Activated naive CD8-positive, alpha-beta T cell treated with anti-CD3 and anti-CD28 coated beads, Interleukin-2, amount 10 ng/mL, durations not matched to agents 7 days and 5 days (primary cell): Measurements from ENCODE around the gene CORT. TPM values are rescaled to one million over a fixed set of nuclear protein-coding genes. Genes with fewer than 3 reads are reported as not detected.
"Not testable (repeated sequence)": the region's sequence is repeated elsewhere in the genome, so short reads cannot be mapped to it uniquely, and the experiment has no call there.

Source experiments
- ATAC-seq: fragments of 150-1000 bp; cut with Tn5 transposase; one replicate; pipeline ENCODE4 v1.10.0; 2021; ENCODE audit warnings: low read depth, moderate library complexity
- POLR2A ChIA-PET: fragments of 350-600 bp; sonication (Branson Sonifier 250); formaldehyde crosslinking; loops from one replicate; lab custom pipeline; 2021; ENCODE audit warnings: antibody characterized with exemption; lab: Charles Lee
- DNase-seq: peaks from one replicate; pipeline ENCODE4 v3.0.0; 2021
- H3K27ac Mint-ChIP-seq: one replicate; pipeline ENCODE4 v1.8.0; 2022; ENCODE audit warnings: mild to moderate bottlenecking, mixed read lengths
- H3K27me3 Mint-ChIP-seq: one replicate; pipeline ENCODE4 v1.8.0; 2022; ENCODE audit warnings: mild to moderate bottlenecking, moderate library complexity, mixed read lengths
- H3K36me3 Mint-ChIP-seq: one replicate; pipeline ENCODE4 v1.8.0; 2021; ENCODE audit warnings: mild to moderate bottlenecking, mixed read lengths
- H3K4me1 Mint-ChIP-seq: one replicate; pipeline ENCODE4 v1.8.0; 2021; ENCODE audit warnings: mixed read lengths
- H3K4me3 Mint-ChIP-seq: one replicate; pipeline ENCODE4 v1.8.0; 2022; ENCODE audit warnings: mild to moderate bottlenecking, moderate library complexity, mixed read lengths
- H3K9me3 Mint-ChIP-seq: one replicate; pipeline ENCODE4 v1.8.0; 2021; ENCODE audit warnings: mixed read lengths
- total RNA-seq, 2 experiments: library from RNA; stranded (reverse); gene quantifications; one replicate each; pipeline ENCODE4 v1.2.3, GENCODE V29; 2021

CORT gene
- total RNA-seq, 2 experiments from 2014 or later, result 0.31 to 0.39 TPM

DNA sequence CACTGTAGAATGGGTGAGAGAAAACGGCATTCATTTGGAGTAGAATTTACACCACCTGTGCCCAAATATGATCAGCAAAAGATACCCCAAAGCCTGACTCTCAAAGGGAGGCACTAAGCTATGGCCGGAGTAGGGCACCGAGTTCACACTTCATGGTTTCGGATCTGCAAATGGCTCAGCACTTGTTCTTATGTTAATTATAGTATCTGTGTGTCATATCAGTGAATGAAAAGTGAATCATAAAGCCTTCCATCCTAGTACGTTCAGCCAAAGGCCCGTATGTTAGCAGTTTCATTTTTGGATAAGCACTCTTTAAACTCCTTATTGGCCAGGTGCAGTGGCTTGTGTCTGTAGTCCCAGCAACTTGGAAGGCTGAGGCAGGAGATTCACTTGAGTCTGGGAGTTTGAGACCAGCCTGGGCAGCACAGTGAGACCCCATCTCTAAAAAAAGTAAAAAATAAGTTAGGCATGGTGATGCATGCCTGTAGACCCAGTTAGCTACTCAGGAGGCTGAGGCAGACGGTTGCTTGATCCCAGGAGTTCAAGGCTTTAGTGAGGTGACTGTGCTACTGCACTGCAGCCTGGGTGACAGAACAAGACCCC is 4.9 kb upstream of the CORT start:
- no peak for ATAC-seq
- H3K36me3 Mint-ChIP-seq, result no peaks in the 10 kb centered on the region
- no peaks in the 10 kb centered on the region for H3K27me3 Mint-ChIP-seq
- H3K9me3 Mint-ChIP-seq, result no peaks in the 10 kb centered on the region
- H3K27ac Mint-ChIP-seq, result no peak overlapping the region
- no peak for DNase-seq
- POLR2A ChIA-PET, result no interaction called here
- no peak overlapping the region for H3K4me3 Mint-ChIP-seq
- no peaks in the 10 kb centered on the region for H3K4me1 Mint-ChIP-seq

DNA sequence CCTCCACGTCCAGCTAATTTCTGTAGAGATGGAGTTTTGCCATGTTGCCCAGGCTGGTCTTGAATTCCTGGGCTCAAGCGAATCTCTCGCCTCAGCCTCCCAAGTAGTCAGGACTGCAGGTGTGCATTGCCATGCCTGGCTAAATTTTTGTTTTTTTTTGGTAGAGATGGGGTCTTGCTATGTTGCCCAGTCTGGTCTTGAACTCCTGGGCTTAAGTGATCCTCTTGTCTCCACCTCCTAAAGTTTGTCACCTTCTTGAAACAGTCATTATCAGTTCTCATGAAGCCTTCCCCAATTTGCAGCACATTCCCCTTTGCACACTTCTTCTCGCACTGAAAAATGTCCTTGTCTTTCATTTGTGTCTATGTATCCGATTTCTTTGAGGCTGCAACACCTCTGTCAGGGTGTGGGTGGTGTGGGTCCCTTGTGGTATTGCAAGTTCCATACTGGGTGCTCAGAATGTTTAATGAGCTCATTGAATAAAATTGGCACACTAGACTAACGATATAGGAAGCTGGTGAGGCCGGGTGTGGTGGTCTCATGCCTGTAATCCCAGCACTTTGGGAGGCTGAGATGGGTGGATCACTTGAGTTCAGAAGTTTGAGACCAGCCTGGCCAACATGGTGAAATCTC is 2.9 kb upstream of the CORT start:
- Mint-ChIP-seq H3K27ac (no peak overlapping the region), H3K4me1 (no peaks in the 10 kb centered on the region), H3K9me3 (no peaks in the 10 kb centered on the region), H3K36me3 (no peaks in the 10 kb centered on the region), H3K27me3 (no peaks in the 10 kb centered on the region), H3K4me3 (no peak overlapping the region)
- POLR2A ChIA-PET, result no interaction called here
- ATAC-seq, result no peak
- DNase-seq, result no peak

DNA sequence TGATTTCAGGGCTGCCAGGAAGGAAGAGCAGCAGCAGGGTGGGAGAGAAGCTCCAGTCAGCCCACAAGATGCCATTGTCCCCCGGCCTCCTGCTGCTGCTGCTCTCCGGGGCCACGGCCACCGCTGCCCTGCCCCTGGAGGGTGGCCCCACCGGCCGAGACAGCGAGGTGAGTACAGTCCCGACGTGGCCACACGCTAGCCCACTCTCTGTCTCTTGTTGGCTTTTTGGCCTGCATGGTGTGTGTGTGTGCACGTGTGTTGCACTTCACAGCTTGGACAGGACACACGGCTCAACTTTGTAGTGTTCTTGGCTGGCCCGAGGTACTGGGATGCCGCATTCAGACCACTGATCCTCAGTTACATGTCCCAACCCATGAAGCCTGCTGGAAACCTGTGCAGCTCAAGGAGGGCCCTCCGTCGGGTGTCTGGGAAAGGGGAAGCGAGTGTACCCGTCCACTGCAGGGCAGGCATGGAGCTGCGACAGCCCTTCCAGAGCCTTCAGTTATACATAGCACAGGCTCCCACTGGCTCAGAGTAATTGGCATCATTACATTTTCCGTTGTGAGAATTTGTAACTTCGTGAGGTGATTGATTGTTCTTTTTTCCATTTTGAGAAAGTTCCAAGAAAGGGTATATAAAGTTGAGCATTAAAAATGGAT is 454 bp downstream of the CORT start:
- ATAC-seq (no peak), DNase-seq (no peak)
- Mint-ChIP-seq H3K4me3 (no peak overlapping the region), H3K36me3 (peaks cover 3% of the 10 kb centered on the region), H3K27me3 (no peaks in the 10 kb centered on the region), H3K27ac (no peak overlapping the region), H3K4me1 (no peaks in the 10 kb centered on the region), H3K9me3 (no peaks in the 10 kb centered on the region)
- POLR2A ChIA-PET, result no interaction called here

DNA sequence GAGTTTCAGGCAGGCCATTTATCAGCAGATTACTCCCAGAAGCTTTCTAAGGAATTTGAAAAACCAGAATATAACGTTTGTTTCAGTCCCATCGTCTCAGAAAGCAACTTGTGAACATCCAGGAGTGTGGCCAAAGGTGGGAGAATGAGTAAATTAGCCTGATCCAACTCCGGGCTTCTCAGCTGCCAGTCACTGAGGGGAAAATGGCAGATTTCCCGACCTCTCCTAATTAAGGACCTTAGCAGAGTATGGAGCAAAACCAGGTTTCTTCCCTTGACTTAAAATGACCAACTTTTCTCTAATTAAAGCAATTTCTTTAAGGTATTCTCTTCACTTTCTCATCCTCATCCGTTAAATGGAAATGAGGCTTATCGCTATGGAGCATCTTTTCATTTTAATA is 1.0 kb downstream of the CORT start:
- Mint-ChIP-seq H3K27ac (no peak overlapping the region), H3K4me1 (no peaks in the 10 kb centered on the region), H3K4me3 (no peak overlapping the region), H3K9me3 (no peaks in the 10 kb centered on the region), H3K27me3 (no peaks in the 10 kb centered on the region), H3K36me3 (peaks cover 5% of the 10 kb centered on the region)
- POLR2A ChIA-PET, result no interaction called here
- ATAC-seq, result no peak
- DNase-seq, result no peak

DNA sequence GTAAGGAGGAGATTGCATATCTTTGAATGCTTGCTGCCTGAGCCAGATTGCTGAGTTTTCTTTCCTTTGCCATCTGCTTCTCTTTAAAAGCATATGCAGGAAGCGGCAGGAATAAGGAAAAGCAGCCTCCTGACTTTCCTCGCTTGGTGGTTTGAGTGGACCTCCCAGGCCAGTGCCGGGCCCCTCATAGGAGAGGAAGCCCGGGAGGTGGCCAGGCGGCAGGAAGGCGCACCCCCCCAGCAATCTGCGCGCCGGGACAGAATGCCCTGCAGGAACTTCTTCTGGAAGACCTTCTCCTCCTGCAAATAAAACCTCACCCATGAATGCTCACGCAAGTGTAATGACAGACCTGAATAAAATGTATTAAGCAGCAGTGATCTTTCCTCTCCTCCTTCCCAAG is 1.5 kb downstream of the CORT start:
- Mint-ChIP-seq H3K36me3 (peaks cover 9% of the 10 kb centered on the region), H3K4me3 (no peak overlapping the region), H3K27ac (no peak overlapping the region), H3K27me3 (no peaks in the 10 kb centered on the region), H3K4me1 (no peaks in the 10 kb centered on the region), H3K9me3 (no peaks in the 10 kb centered on the region)
- no peak for DNase-seq
- POLR2A ChIA-PET, result no interaction called here
- ATAC-seq, result no peak

DNA sequence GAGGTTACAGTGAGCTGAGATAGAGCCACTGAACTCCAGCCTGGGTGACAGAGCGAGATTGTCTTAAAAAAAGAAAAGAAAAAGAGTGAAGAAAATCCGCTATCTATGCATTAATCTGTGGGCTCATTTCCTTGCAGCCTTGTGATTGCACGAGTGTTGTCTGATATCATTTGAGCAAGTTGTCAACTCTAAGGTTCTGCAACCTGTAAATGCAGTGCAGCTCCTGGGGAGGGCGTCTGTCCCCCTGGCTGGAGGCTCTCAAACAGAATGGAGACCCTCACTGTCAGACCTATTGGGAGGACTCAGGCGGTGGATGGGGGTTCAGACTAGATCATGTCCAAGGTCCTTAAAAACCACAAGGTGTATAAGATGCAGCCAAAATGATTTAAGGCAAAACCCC is 6.2 kb downstream of the CORT start:
- Mint-ChIP-seq H3K36me3 (peaks cover 13% of the 10 kb centered on the region), H3K4me3 (no peak overlapping the region), H3K27me3 (no peaks in the 10 kb centered on the region), H3K27ac (no peak overlapping the region), H3K9me3 (no peaks in the 10 kb centered on the region), H3K4me1 (peaks cover 7% of the 10 kb centered on the region)
- DNase-seq (no peak), ATAC-seq (no peak)
- POLR2A ChIA-PET, result interaction anchor here (0.7 kb wide), 2 partner anchors 15 to 652 kb away, joined by 3 to 5 read pairs; no protein-coding TSS in a partner anchor

DNA sequence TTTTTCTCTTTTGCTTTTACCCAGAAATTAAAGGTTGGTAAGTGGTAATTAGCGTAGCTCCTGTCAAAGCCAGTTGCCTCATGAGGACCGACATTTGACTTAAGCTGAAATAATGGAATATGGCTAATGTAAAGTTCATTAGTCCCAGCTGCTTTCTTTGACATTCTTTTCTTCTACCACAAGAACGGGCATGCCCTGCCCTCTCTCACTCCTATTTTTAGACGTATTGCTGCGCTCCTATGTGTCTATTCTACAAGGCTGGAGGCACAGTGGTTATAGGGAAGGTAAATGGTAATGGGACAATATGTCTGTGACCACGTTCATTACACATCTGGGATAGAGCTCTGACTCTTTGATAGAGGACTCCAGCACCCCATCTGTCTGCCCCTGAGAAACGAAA is 6.8 kb downstream of the CORT start:
- no peaks in the 10 kb centered on the region for H3K9me3 Mint-ChIP-seq
- POLR2A ChIA-PET, result interaction anchor here (0.7 kb wide), 1 partner anchor 15 kb away, joined by 3 read pairs; no protein-coding TSS in a partner anchor
- peaks cover 13% of the 10 kb centered on the region for H3K36me3 Mint-ChIP-seq
- no peak overlapping the region for H3K27ac Mint-ChIP-seq
- H3K4me1 Mint-ChIP-seq, result peaks cover 7% of the 10 kb centered on the region
- no peak for DNase-seq
- no peak overlapping the region for H3K4me3 Mint-ChIP-seq
- no peak for ATAC-seq
- no peaks in the 10 kb centered on the region for H3K27me3 Mint-ChIP-seq

DNA sequence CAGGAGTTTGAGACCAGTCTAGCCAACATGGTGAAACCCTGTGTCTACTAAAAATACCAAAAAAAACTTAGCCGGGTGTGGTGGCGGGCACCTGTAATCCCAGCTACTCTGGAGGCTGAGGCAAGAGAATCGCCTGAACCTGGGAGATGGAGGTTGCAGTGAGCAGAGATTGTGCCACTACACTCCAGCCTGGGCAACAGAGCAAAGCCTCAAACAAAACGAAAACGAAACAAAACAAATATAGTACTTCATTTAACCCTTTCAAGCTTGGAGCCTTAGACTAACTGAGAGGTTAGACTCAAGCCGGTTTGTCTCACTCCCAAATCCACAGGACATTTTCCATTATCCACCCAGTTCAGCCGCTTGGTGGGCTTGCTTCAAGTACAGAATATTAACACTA is 7.6 kb downstream of the CORT start:
- POLR2A ChIA-PET, H3K27ac Mint-ChIP-seq, H3K27me3 Mint-ChIP-seq, H3K9me3 Mint-ChIP-seq, DNase-seq, H3K4me1 Mint-ChIP-seq, ATAC-seq: not testable (repeated sequence)
- H3K4me3 Mint-ChIP-seq, result peak overlapping the region; percentile 5
- H3K36me3 Mint-ChIP-seq, result peaks cover 13% of the 10 kb centered on the region

DNA sequence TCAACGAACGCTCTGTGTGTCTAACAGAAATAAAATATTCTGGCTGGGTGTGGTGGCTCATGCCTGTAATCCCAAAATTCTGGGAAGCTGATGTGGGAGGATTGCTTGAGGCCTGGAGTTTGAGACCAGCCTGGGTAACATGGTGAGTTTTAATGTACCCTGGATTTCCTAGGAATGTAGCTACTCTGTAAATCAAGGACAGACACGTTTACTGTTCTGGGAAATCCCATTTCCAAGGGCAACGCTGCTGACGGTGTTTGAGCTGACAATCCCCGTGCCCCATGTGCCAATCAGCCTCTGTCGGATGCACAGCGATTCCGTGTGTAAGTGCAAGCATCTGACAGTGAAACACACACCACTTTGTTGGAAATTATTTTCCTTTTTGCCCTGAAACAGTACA is 8.0 kb downstream of the CORT start:
- Mint-ChIP-seq H3K27me3 (no peaks in the 10 kb centered on the region), H3K27ac (no peak overlapping the region), H3K4me3 (no peak overlapping the region), H3K4me1 (peaks cover 7% of the 10 kb centered on the region), H3K9me3 (no peaks in the 10 kb centered on the region), H3K36me3 (peaks cover 13% of the 10 kb centered on the region)
- POLR2A ChIA-PET, result no interaction called here
- ATAC-seq (no peak), DNase-seq (no peak)

DNA sequence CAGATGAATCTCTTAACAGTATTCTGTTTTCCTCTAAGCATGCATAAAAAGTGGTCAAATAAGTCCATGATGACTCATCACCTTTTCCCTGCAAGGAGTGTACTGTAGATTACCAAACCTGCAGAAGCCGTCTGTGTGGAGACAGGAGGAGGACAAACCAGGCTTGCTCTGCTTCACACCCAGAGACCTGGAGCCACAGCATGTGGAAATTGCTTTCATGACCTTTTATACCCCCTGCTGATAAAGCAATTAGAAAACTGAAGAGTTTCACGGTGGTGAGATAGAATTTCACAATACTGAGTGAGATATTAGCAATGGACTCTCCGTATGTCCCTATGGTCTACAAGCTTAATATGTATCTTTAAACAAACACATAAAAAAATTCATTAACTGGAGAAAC is 9.4 kb downstream of the CORT start:
- no peaks in the 10 kb centered on the region for H3K9me3 Mint-ChIP-seq
- H3K36me3 Mint-ChIP-seq, result peaks cover 14% of the 10 kb centered on the region
- H3K4me3 Mint-ChIP-seq, result no peak overlapping the region
- H3K27ac Mint-ChIP-seq, result peak overlapping the region; percentile 19
- H3K4me1 Mint-ChIP-seq, result peaks cover 7% of the 10 kb centered on the region
- ATAC-seq (no peak), DNase-seq (no peak)
- no peaks in the 10 kb centered on the region for H3K27me3 Mint-ChIP-seq
- POLR2A ChIA-PET, result no interaction called here

DNA sequence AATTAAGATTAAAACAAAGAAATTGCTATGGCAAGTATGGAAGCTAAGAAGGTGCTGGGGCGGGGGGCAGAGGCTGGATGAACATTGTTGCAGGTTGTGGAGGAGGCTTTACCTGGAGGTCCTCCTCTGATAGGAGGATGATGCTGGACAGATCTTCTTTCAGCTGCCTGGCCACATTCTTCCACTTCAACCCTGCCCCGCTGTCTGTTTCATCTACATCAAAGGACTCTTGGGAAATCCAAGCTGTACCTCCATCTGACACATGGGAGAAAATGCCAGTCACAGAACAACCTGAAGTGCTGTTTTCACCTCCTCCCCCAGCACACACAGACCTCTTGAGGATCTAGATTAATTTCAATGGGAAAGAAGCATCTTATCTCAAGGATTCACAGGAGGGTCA is 17.2 kb downstream of the CORT start:
- POLR2A ChIA-PET, result interaction anchor here (0.6 to 0.7 kb wide), 2 partner anchors 13 to 57 kb away, joined by 3 to 4 read pairs; no protein-coding TSS in a partner anchor
- DNase-seq, result no peak
- ATAC-seq, result no peak
- Mint-ChIP-seq H3K4me1 (peaks cover 9% of the 10 kb centered on the region), H3K27ac (no peak overlapping the region), H3K4me3 (no peak overlapping the region), H3K27me3 (no peaks in the 10 kb centered on the region), H3K36me3 (peaks cover 13% of the 10 kb centered on the region), H3K9me3 (no peaks in the 10 kb centered on the region)

DNA sequence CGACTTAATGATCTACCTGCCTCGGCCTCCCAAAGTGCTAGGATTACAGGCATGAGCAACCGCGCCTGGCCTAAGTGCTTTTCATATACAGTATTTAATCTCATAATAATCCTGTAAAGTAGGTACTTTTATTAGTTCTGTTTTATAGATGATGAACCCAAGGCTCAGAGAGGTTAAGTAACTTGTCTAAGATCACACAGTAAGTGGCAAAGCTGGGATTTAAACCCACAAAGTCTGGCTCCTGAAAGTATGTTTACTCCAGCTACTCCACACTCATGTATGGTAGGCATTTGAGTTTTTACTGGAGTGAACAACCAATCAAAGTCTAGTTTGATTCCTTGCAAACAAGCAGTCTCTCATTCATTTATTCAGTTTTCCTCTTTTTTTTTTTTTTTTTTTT is 20.2 kb downstream of the CORT start:
- no peaks in the 10 kb centered on the region for H3K27me3 Mint-ChIP-seq
- POLR2A ChIA-PET, result no interaction called here
- H3K9me3 Mint-ChIP-seq, result no peaks in the 10 kb centered on the region
- peaks cover 25% of the 10 kb centered on the region for H3K4me1 Mint-ChIP-seq
- peaks cover 9% of the 10 kb centered on the region for H3K36me3 Mint-ChIP-seq
- no peak overlapping the region for H3K27ac Mint-ChIP-seq
- ATAC-seq (no peak), DNase-seq (no peak)
- H3K4me3 Mint-ChIP-seq, result no peak overlapping the region

DNA sequence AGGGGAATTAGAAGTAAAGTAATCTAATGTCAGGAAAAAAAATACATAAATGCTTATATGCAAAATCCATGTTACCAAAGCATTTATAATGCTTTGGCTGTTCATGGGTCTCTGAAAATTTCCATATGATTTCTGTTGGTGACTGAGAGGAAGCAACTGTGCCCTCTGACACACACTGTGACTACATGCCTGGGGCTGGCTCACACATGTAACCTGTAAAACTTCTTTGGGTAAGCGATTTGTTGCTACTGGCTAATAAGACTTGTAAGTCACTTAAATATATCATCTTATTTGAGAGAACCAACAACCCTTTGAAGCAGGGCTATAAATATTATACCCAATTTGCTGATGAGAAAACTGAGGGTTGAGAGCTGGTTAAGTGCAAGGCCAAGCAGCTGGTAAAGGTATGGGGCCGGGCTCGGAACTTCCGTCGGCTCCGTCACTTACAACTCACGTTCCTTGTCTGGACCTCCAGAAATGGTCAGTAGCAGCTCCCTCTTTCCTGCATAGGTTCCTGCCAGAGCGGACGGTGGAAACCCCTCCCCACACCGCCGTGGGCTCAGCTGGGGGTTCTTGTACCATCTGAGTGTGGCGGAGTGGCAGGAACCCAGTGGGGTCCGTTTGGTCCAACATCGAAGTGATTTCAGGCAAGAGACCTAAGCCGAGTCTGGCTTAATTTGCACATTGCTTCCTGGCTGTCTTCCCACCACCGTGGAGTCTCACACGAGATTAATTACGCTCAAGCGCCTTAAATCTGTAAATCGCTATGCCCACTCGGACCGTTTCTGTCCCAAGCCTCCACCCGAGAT is 21.8 kb downstream of the CORT start:
- peak overlapping the region; percentile 92 for H3K27ac Mint-ChIP-seq
- no peak for ATAC-seq
- no peaks in the 10 kb centered on the region for H3K27me3 Mint-ChIP-seq
- peaks cover 7% of the 10 kb centered on the region for H3K36me3 Mint-ChIP-seq
- DNase-seq, result no peak
- H3K4me1 Mint-ChIP-seq, result peaks cover 38% of the 10 kb centered on the region
- peak overlapping the region; percentile 93 for H3K4me3 Mint-ChIP-seq
- no peaks in the 10 kb centered on the region for H3K9me3 Mint-ChIP-seq
- POLR2A ChIA-PET, result interaction anchor here (0.6 to 0.9 kb wide), 2 partner anchors 15 to 41 kb away, joined by 3 read pairs; no protein-coding TSS in a partner anchor
